GM23338 (cell line): ENCODE measurements around the gene GRIK4. TPM values are rescaled to one million over a fixed set of nuclear protein-coding genes. Genes with fewer than 3 reads are reported as not detected.

Experiments used
- ATAC-seq: fragments of 200-7000 bp; cut with Tn5 transposase; 3 replicates; pipeline ENCODE4 v1.9.1; 2020
- DNase-seq: peaks from one replicate; pipeline ENCODE4 v3.0.0-alpha.2; 2015; ENCODE audit warnings: low spot score
- H2AFZ ChIP-seq: fragments of 200-600 bp; sonication (generic); 2 replicates; pipeline ENCODE4 v1.8.0; 2016; ENCODE audit warnings: antibody characterized with exemption, mild to moderate bottlenecking, moderate library complexity
- H3F3A ChIP-seq: fragments of 200-600 bp; sonication (generic); replicated peaks from 2 replicates; pipeline ENCODE4 v1.8.0; 2017; ENCODE audit warnings: antibody characterized with exemption, mixed run types, low read depth
- H3K27ac ChIP-seq: fragments of 200-600 bp; sonication (generic); 2 replicates; pipeline ENCODE4 v1.6.1; 2016; ENCODE audit warnings: low read depth
- H3K27me3 ChIP-seq: fragments of 200-600 bp; sonication (generic); 2 replicates; pipeline ENCODE4 v1.8.0; 2016; ENCODE audit warnings: mild to moderate bottlenecking, mixed run types, moderate library complexity; ENCODE audit not compliant: insufficient read depth
- H3K36me3 ChIP-seq: fragments of 200-600 bp; sonication (generic); 2 replicates; pipeline ENCODE4 v1.8.0; 2016; ENCODE audit warnings: mild to moderate bottlenecking; ENCODE audit not compliant: insufficient read depth
- H3K4me1 ChIP-seq: fragments of 200-600 bp; sonication (generic); 2 replicates; pipeline ENCODE4 v1.8.0; 2016; ENCODE audit warnings: mild to moderate bottlenecking, moderate library complexity; ENCODE audit not compliant: insufficient read depth
- H3K4me2 ChIP-seq: fragments of 200-600 bp; sonication (generic); 2 replicates; pipeline ENCODE4 v1.7.1; 2017; ENCODE audit warnings: mixed run types
- H3K4me3 ChIP-seq: fragments of 200-600 bp; sonication (generic); 2 replicates; pipeline ENCODE4 v1.6.1; 2016; ENCODE audit warnings: mixed run types
- H3K79me2 ChIP-seq: fragments of 200-600 bp; sonication (generic); replicated peaks from 2 replicates; pipeline ENCODE4 v1.8.0; 2017; ENCODE audit warnings: mild to moderate bottlenecking; ENCODE audit not compliant: insufficient read depth
- H3K9me2 ChIP-seq: fragments of 200-600 bp; sonication (generic); 2 replicates; pipeline ENCODE4 v1.8.0; 2017; ENCODE audit not compliant: insufficient read depth
- H4K20me1 ChIP-seq: fragments of 200-600 bp; sonication (generic); replicated peaks from 2 replicates; pipeline ENCODE4 v1.8.0; 2017; ENCODE audit warnings: mild to moderate bottlenecking; ENCODE audit not compliant: insufficient read depth
- H3K27ac Mint-ChIP-seq: 2 replicates; pipeline ENCODE4 v1.8.0; 2020; ENCODE audit warnings: inconsistent platforms, mild to moderate bottlenecking, moderate library complexity, mixed read lengths
- H3K27me3 Mint-ChIP-seq: 3 replicates; pipeline ENCODE4 v1.8.0; 2022; ENCODE audit warnings: low read depth, mild to moderate bottlenecking, moderate library complexity, mixed read lengths, inconsistent platforms; ENCODE audit not compliant: insufficient read depth, poor library complexity
- H3K36me3 Mint-ChIP-seq: 3 replicates; pipeline ENCODE4 v1.8.0; 2021; ENCODE audit warnings: low read depth, mild to moderate bottlenecking, inconsistent platforms, moderate library complexity, mixed read lengths
- H3K4me1 Mint-ChIP-seq: 3 replicates; pipeline ENCODE4 v1.8.0; 2020; ENCODE audit warnings: mild to moderate bottlenecking, inconsistent platforms, mixed read lengths
- H3K4me3 Mint-ChIP-seq: 3 replicates; pipeline ENCODE4 v1.8.0; 2021; ENCODE audit warnings: moderate library complexity, mild to moderate bottlenecking, inconsistent platforms, mixed read lengths
- H3K9me3 Mint-ChIP-seq: 3 replicates; pipeline ENCODE4 v1.8.0; 2020; ENCODE audit warnings: moderate library complexity, mild to moderate bottlenecking, inconsistent platforms, mixed read lengths
- ETS1 ChIP-seq: IDR thresholded peaks from 2 replicates; pipeline ENCODE4 v1.6.1; 2016; ENCODE audit warnings: antibody characterized with exemption
- EZH2 ChIP-seq: fragments of 200-600 bp; sonication (generic); IDR thresholded peaks from one replicate; pipeline ENCODE4 v1.8.0; 2017; ENCODE audit warnings: antibody characterized with exemption, mild to moderate bottlenecking, low read depth; ENCODE audit not compliant: unreplicated experiment
- JUNB ChIP-seq: IDR thresholded peaks from one replicate; pipeline ENCODE4 v1.6.1; 2016; ENCODE audit warnings: antibody characterized with exemption; ENCODE audit not compliant: unreplicated experiment
- NANOG ChIP-seq: IDR thresholded peaks from 2 replicates; pipeline ENCODE4 v1.6.1; 2016; ENCODE audit warnings: antibody characterized with exemption, borderline replicate concordance
- POLR2AphosphoS5 ChIP-seq: IDR thresholded peaks from 2 replicates; pipeline ENCODE4 v1.6.1; 2016; ENCODE audit warnings: antibody characterized with exemption, low read depth
- STAT1 ChIP-seq: IDR thresholded peaks from one replicate; pipeline ENCODE4 v1.6.1; 2016; ENCODE audit warnings: antibody characterized with exemption; ENCODE audit not compliant: unreplicated experiment
- ZNF114 ChIP-seq: fragments of 250-450 bp; sonication (Bioruptor Pico); IDR thresholded peaks from 2 replicates; pipeline ENCODE4 v1.5.0; 2020; ENCODE audit warnings: mild to moderate bottlenecking, moderate library complexity
- ZNF331 ChIP-seq: fragments of 250-450 bp; sonication (Bioruptor Pico); IDR thresholded peaks from 2 replicates; pipeline ENCODE4 v1.5.0; 2020; ENCODE audit warnings: low read depth, mild to moderate bottlenecking, moderate library complexity
- ZNF462 ChIP-seq: fragments of 250-450 bp; sonication (Bioruptor Pico); IDR thresholded peaks from 2 replicates; pipeline ENCODE4 v1.5.0; 2020; ENCODE audit warnings: mild to moderate bottlenecking, moderate library complexity
- polyA plus RNA-seq: library from polyadenylated mRNA; unstranded; fragments of >200 nt; fragmentation: Nextera tagmentation; extraction: Ambion mirVana; gene quantifications from 2 replicates; pipeline ENCODE4 v1.2.1, GENCODE V29; 2016
- total RNA-seq: library from RNA; depleted of rRNA; stranded (reverse); fragments of >200 nt; shearing (Covaris generic); gene quantifications from 2 replicates; pipeline ENCODE4 v1.2.3, GENCODE V29; 2014
- TF ChIP-seq, protein P1 (sequence below): IDR thresholded peaks from one replicate; pipeline ENCODE4 v1.6.1; 2018; ENCODE audit warnings: antibody characterized with exemption; ENCODE audit not compliant: unreplicated experiment

GRIK4 gene
- total and polyA plus RNA-seq, 2 experiments from 2014 or later, result 0.63 to 2.2 TPM

DNA sequence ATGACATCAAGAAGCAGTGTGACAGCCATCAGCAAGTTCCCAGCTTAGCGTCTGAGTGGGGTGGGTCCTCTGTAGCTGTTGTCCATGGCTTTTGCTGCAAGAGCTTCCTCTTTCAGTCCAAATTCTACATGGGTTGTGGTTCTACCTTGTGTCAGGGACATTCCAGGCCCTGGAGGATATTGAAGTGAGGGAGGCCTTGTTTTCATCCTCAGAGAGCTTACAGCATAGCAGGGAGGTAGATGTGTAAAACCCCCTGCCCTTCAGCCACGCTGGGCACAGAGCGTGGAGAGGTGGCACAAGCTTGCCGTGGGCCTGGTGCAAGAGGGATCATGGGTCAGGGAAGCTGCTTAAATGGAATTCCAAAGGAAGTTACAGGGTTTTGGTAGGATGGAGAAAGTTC, 93.9 kb downstream of the GRIK4 start:
- no peak for ATAC-seq
- Histone ChIP-seq H3F3A (no peaks in the 10 kb centered on the region), H3K4me1 (peaks cover 22% of the 10 kb centered on the region), H2AFZ (no peak overlapping the region), H3K4me2 (no peak overlapping the region), H4K20me1 (no peaks in the 10 kb centered on the region; the same call in 1 of the 2 replicates), H3K36me3 (no peaks in the 10 kb centered on the region), H3K27ac (no peak overlapping the region), H3K27me3 (no peaks in the 10 kb centered on the region), H3K9me2 (no peaks in the 10 kb centered on the region), H3K4me3 (no peak overlapping the region), H3K79me2 (no peaks in the 10 kb centered on the region)
- no peaks in the 10 kb centered on the region; the same call in 2 of the 3 replicates for H3K9me3 Mint-ChIP-seq
- H3K27me3 Mint-ChIP-seq, result peaks cover 11% of the 10 kb centered on the region
- TF ChIP-seq POLR2AphosphoS5 (no peak), STAT1 (no peak), NANOG (no peak)
- H3K36me3 Mint-ChIP-seq, result no peaks in the 10 kb centered on the region; the same call in 2 of the 3 replicates
- H3K4me1 Mint-ChIP-seq, result peaks cover 35% of the 10 kb centered on the region
- H3K4me3 Mint-ChIP-seq, result no peak overlapping the region
- DNase-seq, result no peak
- no peak overlapping the region for H3K27ac Mint-ChIP-seq

DNA sequence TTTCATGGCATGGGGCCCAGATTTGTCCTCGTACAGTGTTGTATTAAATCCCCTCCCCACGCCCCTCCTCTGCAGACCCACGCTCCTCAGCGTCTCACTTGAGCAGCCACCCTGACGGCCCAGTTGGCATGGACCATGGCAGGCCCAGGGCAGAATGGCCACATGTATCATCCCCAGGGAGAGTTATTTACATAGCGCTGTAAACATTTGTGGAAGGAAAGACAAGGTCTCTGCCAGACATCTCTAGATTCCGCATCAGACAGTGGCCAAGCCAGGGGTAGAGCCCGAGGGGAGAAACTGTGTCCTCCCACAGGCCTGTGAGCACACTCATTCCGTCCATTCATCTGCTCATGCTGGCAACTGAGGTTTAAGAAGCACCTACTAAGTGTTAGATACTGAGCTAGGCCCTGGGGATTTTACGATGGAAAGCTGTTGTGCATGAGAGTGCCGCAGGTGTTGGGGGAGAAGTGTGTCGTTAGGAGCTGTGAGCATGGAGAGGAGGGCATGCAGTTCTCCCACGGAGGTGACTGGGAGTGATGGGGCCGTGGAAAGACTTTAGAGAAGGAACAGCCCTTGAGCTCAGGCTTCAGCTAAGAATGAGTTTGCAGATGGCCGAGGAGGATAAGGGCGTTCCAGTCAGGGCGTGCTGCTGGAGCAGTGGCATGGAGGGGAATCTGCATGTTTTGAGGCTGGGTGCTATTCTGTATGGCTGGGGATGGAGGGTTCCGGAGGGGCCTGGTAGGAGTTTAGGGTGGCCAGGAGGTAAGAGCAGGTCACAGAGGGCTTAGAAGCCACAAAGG, 94.9 kb downstream of the GRIK4 start:
- H4K20me1 ChIP-seq, result no peaks in the 10 kb centered on the region; the same call in 1 of the 2 replicates
- Mint-ChIP-seq H3K4me1 (peaks cover 43% of the 10 kb centered on the region), H3K27ac (no peak overlapping the region), H3K4me3 (no peak overlapping the region; the same call in 2 of the 3 replicates), H3K27me3 (peaks cover 11% of the 10 kb centered on the region), H3K36me3 (no peaks in the 10 kb centered on the region; the same call in 2 of the 3 replicates), H3K9me3 (no peaks in the 10 kb centered on the region; the same call in 2 of the 3 replicates)
- H3K27ac ChIP-seq, result no peak overlapping the region
- H3K27me3 ChIP-seq, result no peaks in the 10 kb centered on the region
- H3K36me3 ChIP-seq, result no peaks in the 10 kb centered on the region
- no peak overlapping the region for H2AFZ ChIP-seq
- DNase-seq (no peak), ATAC-seq (no peak)
- H3K4me3 ChIP-seq, result no peak overlapping the region
- H3K4me1 ChIP-seq, result peaks cover 32% of the 10 kb centered on the region
- no peak overlapping the region for H3K4me2 ChIP-seq
- H3K9me2 ChIP-seq, result no peaks in the 10 kb centered on the region
- H3F3A ChIP-seq, result no peaks in the 10 kb centered on the region
- H3K79me2 ChIP-seq, result no peaks in the 10 kb centered on the region
- no peak for TF ChIP-seq ZNF331 (CRISPR knock-in tag)
- TF ChIP-seq JUNB, result no peak
- no peak for TF ChIP-seq EZH2
- no peak for TF ChIP-seq ZNF462 (CRISPR knock-in tag)
- no peak for TF ChIP-seq POLR2AphosphoS5
- TF ChIP-seq STAT1, result no peak
- TF ChIP-seq, protein P1, sequence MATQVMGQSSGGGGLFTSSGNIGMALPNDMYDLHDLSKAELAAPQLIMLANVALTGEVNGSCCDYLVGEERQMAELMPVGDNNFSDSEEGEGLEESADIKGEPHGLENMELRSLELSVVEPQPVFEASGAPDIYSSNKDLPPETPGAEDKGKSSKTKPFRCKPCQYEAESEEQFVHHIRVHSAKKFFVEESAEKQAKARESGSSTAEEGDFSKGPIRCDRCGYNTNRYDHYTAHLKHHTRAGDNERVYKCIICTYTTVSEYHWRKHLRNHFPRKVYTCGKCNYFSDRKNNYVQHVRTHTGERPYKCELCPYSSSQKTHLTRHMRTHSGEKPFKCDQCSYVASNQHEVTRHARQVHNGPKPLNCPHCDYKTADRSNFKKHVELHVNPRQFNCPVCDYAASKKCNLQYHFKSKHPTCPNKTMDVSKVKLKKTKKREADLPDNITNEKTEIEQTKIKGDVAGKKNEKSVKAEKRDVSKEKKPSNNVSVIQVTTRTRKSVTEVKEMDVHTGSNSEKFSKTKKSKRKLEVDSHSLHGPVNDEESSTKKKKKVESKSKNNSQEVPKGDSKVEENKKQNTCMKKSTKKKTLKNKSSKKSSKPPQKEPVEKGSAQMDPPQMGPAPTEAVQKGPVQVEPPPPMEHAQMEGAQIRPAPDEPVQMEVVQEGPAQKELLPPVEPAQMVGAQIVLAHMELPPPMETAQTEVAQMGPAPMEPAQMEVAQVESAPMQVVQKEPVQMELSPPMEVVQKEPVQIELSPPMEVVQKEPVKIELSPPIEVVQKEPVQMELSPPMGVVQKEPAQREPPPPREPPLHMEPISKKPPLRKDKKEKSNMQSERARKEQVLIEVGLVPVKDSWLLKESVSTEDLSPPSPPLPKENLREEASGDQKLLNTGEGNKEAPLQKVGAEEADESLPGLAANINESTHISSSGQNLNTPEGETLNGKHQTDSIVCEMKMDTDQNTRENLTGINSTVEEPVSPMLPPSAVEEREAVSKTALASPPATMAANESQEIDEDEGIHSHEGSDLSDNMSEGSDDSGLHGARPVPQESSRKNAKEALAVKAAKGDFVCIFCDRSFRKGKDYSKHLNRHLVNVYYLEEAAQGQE, result no peak
- TF ChIP-seq ZNF114 (CRISPR knock-in tag), result no peak
- TF ChIP-seq ETS1, result no peak
